ENCODE data around the gene GTF3C1.

Gene GTF3C1

GRCh38 chr16:27539120-27539519 lies 10.6 kb downstream of the GTF3C1 start:
- Histone ChIP-seq H3K27me3 (ENCODE audit: low read depth, low read length) (no peaks in the 10 kb centered on the region), H2AFZ (ENCODE audit: low read depth, low read length) (no peak overlapping the region), H3K9ac (ENCODE audit: low read length) (no peak overlapping the region), H3K27ac (ENCODE audit: low read length) (no peak overlapping the region), H3K36me3 (replicated peaks; ENCODE audit: low read depth, low read length) (peaks cover 59% of the 10 kb centered on the region), H3K4me1 (ENCODE audit: low read length) (no peaks in the 10 kb centered on the region), H3K79me2 (ENCODE audit: low read length) (no peaks in the 10 kb centered on the region), H3K9me3 (ENCODE audit: insufficient read depth, low read length) (no peaks in the 10 kb centered on the region), H3K4me3 (ENCODE audit: low read length) (no peak overlapping the region), H3K4me2 (ENCODE audit: low read length) (no peak overlapping the region), H4K20me1 (ENCODE audit: insufficient read depth, low read length) (no peaks in the 10 kb centered on the region)
- TF ChIP-seq EZH2phosphoT487 (IDR thresholded peaks at IDR 0.05; ENCODE audit: low read depth) = no peak
- TF ChIP-seq CTCF (IDR thresholded peaks at IDR 0.05; ENCODE audit: low read depth, low read length) = no peak

- Histone ChIP-seq H3K4me1 (ENCODE audit: low read length) (no peaks in the 10 kb centered on the region), H2AFZ (ENCODE audit: low read depth, low read length) (no peak overlapping the region), H3K27me3 (ENCODE audit: low read depth, low read length) (no peaks in the 10 kb centered on the region), H3K27ac (ENCODE audit: low read length) (no peak overlapping the region), H3K4me3 (ENCODE audit: low read length) (no peak overlapping the region), H3K4me2 (ENCODE audit: low read length) (no peak overlapping the region), H3K9me3 (ENCODE audit: insufficient read depth, low read length) (no peaks in the 10 kb centered on the region), H3K79me2 (ENCODE audit: low read length) (no peaks in the 10 kb centered on the region), H4K20me1 (ENCODE audit: insufficient read depth, low read length) (no peaks in the 10 kb centered on the region), H3K36me3 (replicated peaks; ENCODE audit: low read depth, low read length) (peaks cover 59% of the 10 kb centered on the region), H3K9ac (ENCODE audit: low read length) (no peak overlapping the region)
- TF ChIP-seq CTCF (IDR thresholded peaks at IDR 0.05; ENCODE audit: low read depth, low read length) (no peak), EZH2phosphoT487 (IDR thresholded peaks at IDR 0.05; ENCODE audit: low read depth) (no peak)
Measured at GRCh38 chr16:27538528-27538927, 11.2 kb downstream of the GTF3C1 start.

GRCh38 chr16:27534256-27534655 lies 15.5 kb downstream of the GTF3C1 start:
- no peaks in the 10 kb centered on the region for H3K27me3 ChIP-seq (ENCODE audit: low read depth, low read length)

More at GRCh38 chr16:27534256-27534655, 15.5 kb downstream of the GTF3C1 start:
- Histone ChIP-seq H3K4me2 (ENCODE audit: low read length) (no peak overlapping the region), H3K4me1 (ENCODE audit: low read length) (no peaks in the 10 kb centered on the region), H3K36me3 (replicated peaks; ENCODE audit: low read depth, low read length) (peaks cover 52% of the 10 kb centered on the region), H3K9me3 (ENCODE audit: insufficient read depth, low read length) (no peaks in the 10 kb centered on the region), H4K20me1 (ENCODE audit: insufficient read depth, low read length) (no peaks in the 10 kb centered on the region), H3K79me2 (ENCODE audit: low read length) (no peaks in the 10 kb centered on the region), H3K27ac (ENCODE audit: low read length) (no peak overlapping the region), H2AFZ (ENCODE audit: low read depth, low read length) (no peak overlapping the region), H3K9ac (ENCODE audit: low read length) (no peak overlapping the region), H3K4me3 (ENCODE audit: low read length) (no peak overlapping the region)
- TF ChIP-seq CTCF (IDR thresholded peaks at IDR 0.05; ENCODE audit: low read depth, low read length) = no peak
- TF ChIP-seq EZH2phosphoT487 (IDR thresholded peaks at IDR 0.05; ENCODE audit: low read depth) = no peak

Measured in OCI-LY3 (cell line).